ENCODE results near the gene TF. TPM values are rescaled to one million over a fixed set of nuclear protein-coding genes. Genes with fewer than 3 reads are reported as not detected.

The TF gene
- polyA plus RNA-seq, 1 of the 3 experiments (the other 2 are of a cell fraction): 0.08 TPM

GRCh38 chr3:133782454-133782853 is 36.3 kb downstream of the TF start:
- WGBS (ENCODE audit: low lambda C conversion rate): 28% methylated on average over 2 of the region's 2 CpGs
- Histone ChIP-seq H3K4me1 (ENCODE audit: control insufficient read depth in 1 of 2, insufficient read depth in 2 of 2, low read depth in 1 of 2, low read length in 1 of 2) (no peaks in the 10 kb centered on the region), H3K9me2 (no peaks in the 10 kb centered on the region), H2AFZ (ENCODE audit: low read depth) (no peak overlapping the region), H3K4me2 (no peak overlapping the region), H3K9me3 (no peaks in the 10 kb centered on the region), H3K27ac (ENCODE audit: low read depth in 2 of 2, low read length in 1 of 2) (no peak overlapping the region), H3K4me3 (ENCODE audit: low read depth in 2 of 2, low read length in 1 of 2) (no peak overlapping the region), H3K27me3 (ENCODE audit: insufficient read depth) (no peaks in the 10 kb centered on the region), H3F3A (replicated peaks; ENCODE audit: insufficient read depth) (no peaks in the 10 kb centered on the region), H3K9ac (no peak overlapping the region), H3K79me2 (ENCODE audit: insufficient read depth) (no peaks in the 10 kb centered on the region), H4K20me1 (ENCODE audit: insufficient read depth) (no peaks in the 10 kb centered on the region), H3K36me3 (replicated peaks in 1 of 2; ENCODE audit: control insufficient read depth in 1 of 2, insufficient read depth in 2 of 2, low read length in 1 of 2) (no peaks in the 10 kb centered on the region)
- DNase-seq: no peak
- POLR2A ChIA-PET: no interaction called here
- TF ChIP-seq CHD2 (IDR thresholded peaks at IDR 0.05; ENCODE audit: low read length, partially characterized antibody) (no peak), FOSL2 (IDR thresholded peaks at IDR 0.05; ENCODE audit: borderline replicate concordance, low read depth) (no peak), RXRA (IDR thresholded peaks at IDR 0.05; ENCODE audit: borderline replicate concordance, low read depth) (no peak), REST (IDR thresholded peaks at IDR 0.05; ENCODE audit: low read depth, low read length) (no peak), RFX5 (IDR thresholded peaks at IDR 0.05; ENCODE audit: low read length) (no peak), EP300 (IDR thresholded peaks at IDR 0.05; ENCODE audit: borderline replicate concordance in 1 of 2, low read depth in 1 of 2, low read length in 1 of 2) (no peak), SMC3 (IDR thresholded peaks at IDR 0.05; ENCODE audit: low read depth, low read length) (no peak), EZH2phosphoT487 (IDR thresholded peaks at IDR 0.05; ENCODE audit: borderline replicate concordance, low read depth) (no peak)
- TF ChIP-seq, protein P1, sequence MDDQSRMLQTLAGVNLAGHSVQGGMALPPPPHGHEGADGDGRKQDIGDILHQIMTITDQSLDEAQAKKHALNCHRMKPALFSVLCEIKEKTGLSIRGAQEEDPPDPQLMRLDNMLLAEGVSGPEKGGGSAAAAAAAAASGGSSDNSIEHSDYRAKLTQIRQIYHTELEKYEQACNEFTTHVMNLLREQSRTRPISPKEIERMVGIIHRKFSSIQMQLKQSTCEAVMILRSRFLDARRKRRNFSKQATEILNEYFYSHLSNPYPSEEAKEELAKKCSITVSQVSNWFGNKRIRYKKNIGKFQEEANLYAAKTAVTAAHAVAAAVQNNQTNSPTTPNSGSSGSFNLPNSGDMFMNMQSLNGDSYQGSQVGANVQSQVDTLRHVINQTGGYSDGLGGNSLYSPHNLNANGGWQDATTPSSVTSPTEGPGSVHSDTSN (IDR thresholded peaks at IDR 0.05): no peak
- TF ChIP-seq, protein P2, sequence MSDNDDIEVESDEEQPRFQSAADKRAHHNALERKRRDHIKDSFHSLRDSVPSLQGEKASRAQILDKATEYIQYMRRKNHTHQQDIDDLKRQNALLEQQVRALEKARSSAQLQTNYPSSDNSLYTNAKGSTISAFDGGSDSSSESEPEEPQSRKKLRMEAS (IDR thresholded peaks at IDR 0.05; ENCODE audit: low read depth): no peak
- CTCF ChIA-PET: no interaction called here

DNA sequence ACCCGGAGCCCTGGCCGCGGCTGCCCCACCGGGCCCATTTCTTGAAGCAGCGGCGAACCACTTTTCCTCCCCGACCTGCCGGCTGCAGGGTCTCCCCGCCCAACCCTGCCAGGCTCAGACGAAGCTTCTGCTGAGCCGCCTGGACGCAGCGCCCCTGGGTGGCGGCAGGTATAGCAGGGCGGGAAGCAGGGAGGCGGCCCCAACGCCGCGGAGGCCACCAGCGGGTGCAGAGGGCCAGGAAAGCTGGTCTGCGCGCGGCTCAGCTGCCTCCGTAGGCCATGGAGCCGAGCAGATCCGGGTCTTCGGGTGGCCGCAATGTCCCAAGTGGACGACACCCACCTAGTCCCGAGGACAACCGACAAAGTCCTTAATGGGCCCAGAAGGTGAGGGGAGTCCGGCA is 37.6 kb downstream of the TF start:
- CTCF ChIA-PET: interaction anchor here (0.7 kb wide), 1 partner anchor 1133 kb away, joined by 3 read pairs; no protein-coding TSS in a partner anchor
- TF ChIP-seq TCF12 (IDR thresholded peaks at IDR 0.05) (no peak), CHD2 (IDR thresholded peaks at IDR 0.05; ENCODE audit: low read length, partially characterized antibody) (no peak), TEAD4 (IDR thresholded peaks at IDR 0.05; ENCODE audit: borderline replicate concordance, insufficient read depth) (no peak), SIN3A (IDR thresholded peaks at IDR 0.05; ENCODE audit: borderline replicate concordance, low read depth, low read length) (no peak), GABPA (IDR thresholded peaks at IDR 0.05; ENCODE audit: low read depth) (no peak)
- TF ChIP-seq, protein P1 (IDR thresholded peaks at IDR 0.05): no peak
- TF ChIP-seq, protein P3, sequence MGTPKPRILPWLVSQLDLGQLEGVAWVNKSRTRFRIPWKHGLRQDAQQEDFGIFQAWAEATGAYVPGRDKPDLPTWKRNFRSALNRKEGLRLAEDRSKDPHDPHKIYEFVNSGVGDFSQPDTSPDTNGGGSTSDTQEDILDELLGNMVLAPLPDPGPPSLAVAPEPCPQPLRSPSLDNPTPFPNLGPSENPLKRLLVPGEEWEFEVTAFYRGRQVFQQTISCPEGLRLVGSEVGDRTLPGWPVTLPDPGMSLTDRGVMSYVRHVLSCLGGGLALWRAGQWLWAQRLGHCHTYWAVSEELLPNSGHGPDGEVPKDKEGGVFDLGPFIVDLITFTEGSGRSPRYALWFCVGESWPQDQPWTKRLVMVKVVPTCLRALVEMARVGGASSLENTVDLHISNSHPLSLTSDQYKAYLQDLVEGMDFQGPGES (IDR thresholded peaks at IDR 0.05; ENCODE audit: low read depth, low read length): no peak
- Histone ChIP-seq H3K9me3 (no peaks in the 10 kb centered on the region), H3K36me3 (replicated peaks in 1 of 2; ENCODE audit: control insufficient read depth in 1 of 2, insufficient read depth in 2 of 2, low read length in 1 of 2) (no peaks in the 10 kb centered on the region), H3K79me2 (ENCODE audit: insufficient read depth) (no peaks in the 10 kb centered on the region), H3F3A (replicated peaks; ENCODE audit: insufficient read depth) (no peaks in the 10 kb centered on the region), H3K4me2 (no peak overlapping the region), H3K9me2 (no peaks in the 10 kb centered on the region), H4K20me1 (ENCODE audit: insufficient read depth) (no peaks in the 10 kb centered on the region), H3K4me3 (ENCODE audit: low read depth in 2 of 2, low read length in 1 of 2) (no peak overlapping the region), H3K27ac (ENCODE audit: low read depth in 2 of 2, low read length in 1 of 2) (no peak overlapping the region), H3K27me3 (ENCODE audit: insufficient read depth) (no peaks in the 10 kb centered on the region), H3K9ac (no peak overlapping the region), H3K4me1 (ENCODE audit: control insufficient read depth in 1 of 2, insufficient read depth in 2 of 2, low read depth in 1 of 2, low read length in 1 of 2) (no peaks in the 10 kb centered on the region), H2AFZ (ENCODE audit: low read depth) (no peak overlapping the region)
- no peak for DNase-seq
- POLR2A ChIA-PET: no interaction called here
- 78% methylated on average over 7 of the region's 32 CpGs for WGBS (ENCODE audit: low lambda C conversion rate)
